GM12891 (cell line): ENCODE results near the gene UBE2C.
A peak's percentile ranks its signal among the peaks of the same experiment; 100 is the strongest.

Experiments
- POLR2A ChIP-seq: IDR thresholded peaks from 2 replicates; pipeline ENCODE4 v1.6.1; 2011; ENCODE audit warnings: low read depth, low read length, control low read depth
- POLR2AphosphoS5 ChIP-seq: IDR thresholded peaks from 2 replicates; pipeline ENCODE4 v1.6.1; 2011; ENCODE audit warnings: low read depth, low read length, control low read depth
- SPI1 ChIP-seq: IDR thresholded peaks from 2 replicates; pipeline ENCODE4 v1.6.1; 2011; ENCODE audit warnings: low read depth, low read length, control low read depth

DNA sequence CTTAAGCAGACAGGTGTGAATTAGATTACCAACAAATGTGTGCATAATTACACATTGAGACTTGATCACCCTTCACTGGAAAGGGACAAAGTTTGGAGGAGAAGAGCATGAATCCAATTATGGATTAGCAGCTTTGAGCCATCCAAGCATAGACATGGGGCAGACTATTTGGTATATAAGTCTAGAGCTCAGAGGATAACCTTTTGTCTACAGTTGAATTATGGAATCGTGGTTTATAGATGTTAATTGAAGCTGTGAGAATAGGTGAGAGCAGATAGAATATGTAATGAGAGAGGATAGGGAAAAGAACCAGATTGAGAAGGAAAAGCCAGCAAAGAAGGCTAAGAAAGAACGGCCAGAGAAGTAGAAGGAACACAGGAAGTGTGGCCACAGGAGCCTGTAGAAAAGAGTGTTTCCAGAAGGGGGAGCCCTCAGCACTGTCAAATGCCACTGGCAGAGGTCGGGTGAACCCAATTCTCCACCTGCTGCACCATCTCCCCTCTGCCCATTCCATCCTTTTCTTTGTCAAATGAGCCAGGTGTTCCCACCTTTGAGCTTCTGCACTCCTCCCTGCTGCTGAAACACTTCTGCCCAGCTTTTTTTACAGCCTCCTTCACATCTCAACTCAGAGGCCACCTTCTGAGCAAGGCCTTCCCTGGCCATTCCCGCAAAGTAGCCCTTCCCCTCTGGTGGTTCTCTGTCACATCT is 13.4 kb upstream of the UBE2C start:
- TF ChIP-seq POLR2A (no peak), POLR2AphosphoS5 (no peak), SPI1 (0 out of 2 replicates have a peak, but pooled peaks have one; percentile 27)
